Body of pancreas (tissue), 4 donors: ENCODE measurements around the gene GSS. TPM values are rescaled to one million over a fixed set of nuclear protein-coding genes. Genes with fewer than 3 reads are reported as not detected.
A peak's percentile ranks its signal among the peaks of the same experiment; 100 is the strongest.

ENCODE experiments used
- ATAC-seq: fragments of 150-250 bp; one replicate; pipeline ENCODE4 v1.9.1; 2016
- DNase-seq, 4 donors: peaks; one replicate each; pipeline ENCODE4 v3.0.0-alpha.2; 2019
- H3K27ac ChIP-seq, 4 donors: fragments of 200-600 bp; sonication (generic); 1 replicate in 3 of 4; 2 replicates in 1 of 4; pipeline versions ENCODE4 v1.5.1 to v1.6.1; 2016 to 2019; ENCODE audit warnings: mild to moderate bottlenecking in 1 of 4, mixed read lengths in 1 of 4, moderate library complexity in 1 of 4
- H3K27me3 ChIP-seq, 2 donors: fragments of 200-600 bp; sonication (generic); one replicate each; pipeline ENCODE4 v1.6.0; 2016; ENCODE audit warnings: mild to moderate bottlenecking in 1 of 2
- H3K36me3 ChIP-seq, 2 donors: fragments of 200-600 bp; sonication (generic); replicated peaks in 1 of 2; 2 replicates each; pipeline ENCODE4 v1.5.1; 2016; ENCODE audit warnings: low read depth in 2 of 2; ENCODE audit not compliant: insufficient read depth in 1 of 2
- H3K4me1 ChIP-seq: fragments of 200-600 bp; sonication (generic); one replicate; pipeline ENCODE4 v1.6.0; 2016
- H3K4me3 ChIP-seq, 2 donors: fragments of 200-600 bp; sonication (generic); 1 replicate in 1 of 2; 2 replicates in 1 of 2; pipeline ENCODE4 v1.5.1; 2016 to 2019
- H3K9me3 ChIP-seq, 3 donors: fragments of 200-600 bp; sonication (generic); 1 replicate in 2 of 3; 2 replicates in 1 of 3; pipeline ENCODE4 v1.5.1; 2016
- POLR2A ChIP-seq, 3 donors: fragments of 450-650 bp; IDR thresholded peaks; one replicate each; pipeline ENCODE4 v1.6.1; 2016; ENCODE audit warnings: antibody characterized with exemption in 3 of 3, mild to moderate bottlenecking in 2 of 3
- WGBS, 2 donors: methylation state at CpG; one replicate each; pipeline ENCODE4 v1.1.5; 2017; 5-methylcytosine and 5-hydroxymethylcytosine counted together
- intact Hi-C: fragments of 100-400 bp; cut with DNase I; formaldehyde crosslinking; loops from one replicate; pipeline ENCODE4 v1.15.1; 2023
- total RNA-seq, 2 donors: library from RNA; depleted of rRNA; stranded (reverse); fragments of >200 nt; gene quantifications; one replicate each; pipeline ENCODE4 v1.1.0, GENCODE V29; 2016
- TF ChIP-seq, protein P1 (sequence below), 7 experiments: fragments of 450-650 bp in 4 of 7; fragments of 200-600 bp in 3 of 7; sonication (generic) in 3 of 7; IDR thresholded peaks; one replicate each; pipeline ENCODE4 v1.5.1; 2016 to 2019; ENCODE audit warnings: antibody characterized with exemption in 7 of 7

Gene GSS
- total RNA-seq, 2 donors from 2014 or later = 24.6 to 33.0 TPM

DNA sequence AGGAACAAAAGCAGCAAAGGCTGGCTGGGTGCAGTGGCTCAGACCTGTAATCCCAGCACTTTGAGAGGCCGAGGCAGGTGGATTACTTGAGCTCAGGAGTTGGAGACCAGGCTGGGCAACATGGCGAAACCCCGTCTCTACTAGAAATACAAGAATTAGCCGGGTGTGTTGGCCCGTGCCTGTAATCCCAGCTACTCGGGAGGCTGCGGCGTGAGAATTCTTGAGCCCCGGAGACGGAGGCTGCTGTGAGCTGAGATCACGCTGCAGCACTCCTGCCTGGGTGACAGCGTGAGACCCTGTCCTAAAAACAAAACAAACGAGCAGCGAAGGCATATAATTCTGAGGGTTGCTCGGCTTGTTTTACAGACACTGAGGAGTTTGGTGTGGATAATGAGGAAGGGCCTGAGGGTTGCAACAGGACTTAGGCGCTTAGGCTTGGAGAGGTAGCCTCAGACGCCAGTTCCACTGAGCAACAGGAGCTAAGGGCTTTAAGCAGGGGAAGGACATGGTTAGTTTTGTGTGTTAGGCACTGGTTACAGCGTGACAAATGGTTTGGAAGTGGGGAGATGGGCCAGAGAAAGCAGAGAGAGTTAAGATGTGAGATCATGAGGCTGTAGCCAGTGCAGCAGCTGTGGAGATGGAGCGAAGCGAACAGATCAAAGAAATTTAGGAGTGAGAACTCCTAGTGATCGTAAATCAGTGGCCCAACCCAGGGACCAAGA, 1.3 kb upstream of the GSS start:
- Histone ChIP-seq H3K4me1 (peaks cover 13% of the 10 kb centered on the region), H3K27me3 (no peaks in the 10 kb centered on the region), H3K4me3 (no peak overlapping the region), H3K27ac (no peak overlapping the region), H3K9me3 (no peaks in the 10 kb centered on the region), H3K36me3 (no peaks in the 10 kb centered on the region)
- TF ChIP-seq, protein P1, sequence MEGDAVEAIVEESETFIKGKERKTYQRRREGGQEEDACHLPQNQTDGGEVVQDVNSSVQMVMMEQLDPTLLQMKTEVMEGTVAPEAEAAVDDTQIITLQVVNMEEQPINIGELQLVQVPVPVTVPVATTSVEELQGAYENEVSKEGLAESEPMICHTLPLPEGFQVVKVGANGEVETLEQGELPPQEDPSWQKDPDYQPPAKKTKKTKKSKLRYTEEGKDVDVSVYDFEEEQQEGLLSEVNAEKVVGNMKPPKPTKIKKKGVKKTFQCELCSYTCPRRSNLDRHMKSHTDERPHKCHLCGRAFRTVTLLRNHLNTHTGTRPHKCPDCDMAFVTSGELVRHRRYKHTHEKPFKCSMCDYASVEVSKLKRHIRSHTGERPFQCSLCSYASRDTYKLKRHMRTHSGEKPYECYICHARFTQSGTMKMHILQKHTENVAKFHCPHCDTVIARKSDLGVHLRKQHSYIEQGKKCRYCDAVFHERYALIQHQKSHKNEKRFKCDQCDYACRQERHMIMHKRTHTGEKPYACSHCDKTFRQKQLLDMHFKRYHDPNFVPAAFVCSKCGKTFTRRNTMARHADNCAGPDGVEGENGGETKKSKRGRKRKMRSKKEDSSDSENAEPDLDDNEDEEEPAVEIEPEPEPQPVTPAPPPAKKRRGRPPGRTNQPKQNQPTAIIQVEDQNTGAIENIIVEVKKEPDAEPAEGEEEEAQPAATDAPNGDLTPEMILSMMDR (IDR thresholded peaks at IDR 0.05) = no peak
- TF ChIP-seq POLR2A (IDR thresholded peaks at IDR 0.05) = no peak
- DNase-seq = no peak
- ATAC-seq = no peak
- intact Hi-C loops = no loop called here
- 80 to 87% methylated on average over 21 of the region's 21 CpGs for whole genome bisulfite sequencing, 2 donors

DNA sequence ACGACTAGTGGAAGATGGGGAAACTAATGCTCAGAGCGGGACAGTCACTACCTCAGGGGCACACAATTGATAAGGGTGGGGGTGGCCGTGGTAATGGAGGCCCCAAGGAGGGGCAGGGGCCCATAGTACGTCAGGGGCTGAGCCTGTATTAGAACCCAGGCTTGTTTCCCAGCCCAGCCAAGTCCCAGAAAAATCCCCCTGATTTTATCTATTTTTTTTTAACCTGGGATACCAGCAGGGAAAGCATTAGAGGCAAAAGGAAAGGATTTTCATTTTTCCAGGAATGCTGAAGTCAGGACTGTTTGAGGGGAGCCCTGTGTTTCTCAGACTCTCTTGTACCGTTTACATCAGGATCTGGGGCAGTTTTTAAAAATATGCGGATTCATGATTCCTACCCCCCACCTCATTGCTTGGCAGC, 444 bp upstream of the GSS start:
- H3K9me3 ChIP-seq = no peaks in the 10 kb centered on the region
- no peaks in the 10 kb centered on the region for H3K36me3 ChIP-seq
- DNase-seq (no peak), ATAC-seq (no peak)
- TF ChIP-seq, protein P1 (IDR thresholded peaks at IDR 0.05) = no peak
- TF ChIP-seq POLR2A (IDR thresholded peaks at IDR 0.05) = no peak
- H3K27me3 ChIP-seq = no peaks in the 10 kb centered on the region
- H3K4me1 ChIP-seq = peaks cover 13% of the 10 kb centered on the region
- WGBS, 2 donors = 7% methylated on average over 6 of the region's 6 CpGs
- peak overlapping the region; percentile 81 to 85 (median 82) for H3K27ac ChIP-seq
- H3K4me3 ChIP-seq = peak overlapping the region in 1 of 2 donors; percentile 23
- intact Hi-C loops = no loop called here

DNA sequence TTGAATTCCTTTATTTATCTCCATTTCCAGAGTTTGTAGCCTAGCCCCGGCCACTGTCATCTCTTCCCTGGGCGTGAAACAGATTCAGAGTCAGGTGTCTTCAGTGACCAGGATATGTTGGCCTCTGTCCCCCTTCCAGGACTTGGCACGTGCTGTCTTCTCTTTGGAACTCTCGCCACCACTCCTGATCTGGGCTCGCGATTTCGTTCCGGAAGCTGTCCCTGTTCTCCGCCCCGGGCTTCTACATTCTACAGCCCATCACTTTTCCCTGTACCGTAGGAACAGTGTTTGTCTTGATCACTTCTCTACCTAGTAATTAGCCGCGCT, 739 bp downstream of the GSS start:
- Histone ChIP-seq H3K4me3 (peak overlapping the region; percentile 23 to 40), H3K4me1 (peaks cover 13% of the 10 kb centered on the region)
- DNase-seq = peak in 3 of 4 donors; percentile 20 to 25 (median 24)

DNA sequence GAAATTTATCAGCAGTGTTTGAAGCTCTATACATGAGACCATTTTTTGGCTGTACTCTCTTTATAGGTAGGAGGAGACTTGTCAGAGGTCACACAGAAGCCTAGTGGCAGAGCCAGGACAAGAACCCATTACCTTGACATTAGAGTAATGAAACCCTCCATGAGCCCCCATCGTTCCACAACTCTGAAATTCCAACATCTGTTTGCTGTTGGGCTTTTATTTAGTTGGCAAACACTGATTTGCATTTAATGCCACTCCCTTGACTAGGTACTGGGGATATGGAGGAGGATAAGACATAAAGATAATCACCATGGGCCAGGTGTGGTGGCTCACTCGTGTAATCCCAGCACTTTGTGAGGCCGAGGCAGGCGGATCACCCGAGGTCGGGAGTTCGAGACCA, 1.6 kb downstream of the GSS start:
- intact Hi-C loops = no loop called here
- no peak overlapping the region for H3K4me3 ChIP-seq
- ATAC-seq = no peak

More for the DNA sequence above, 739 bp downstream of the GSS start:
- intact Hi-C loops = no loop called here
- no peak for ATAC-seq
- Histone ChIP-seq H3K27me3 (no peaks in the 10 kb centered on the region), H3K27ac (peak overlapping the region; percentile 81 to 85 (median 82)), H3K36me3 (no peaks in the 10 kb centered on the region), H3K9me3 (no peaks in the 10 kb centered on the region)
- WGBS, 2 donors = 3 to 5% methylated on average over 13 of the region's 13 CpGs
- TF ChIP-seq POLR2A (IDR thresholded peaks at IDR 0.05) = no peak
- TF ChIP-seq, protein P1 (IDR thresholded peaks at IDR 0.05) = no peak

More for the DNA sequence above, 1.6 kb downstream of the GSS start:
- H3K27me3 ChIP-seq = no peaks in the 10 kb centered on the region
- H3K36me3 ChIP-seq = no peaks in the 10 kb centered on the region
- no peaks in the 10 kb centered on the region for H3K9me3 ChIP-seq
- DNase-seq = no peak
- TF ChIP-seq, protein P1 (IDR thresholded peaks at IDR 0.05) = no peak
- TF ChIP-seq POLR2A (IDR thresholded peaks at IDR 0.05) = no peak
- H3K4me1 ChIP-seq = peaks cover 13% of the 10 kb centered on the region
- 77 to 82% methylated on average over 7 of the region's 7 CpGs for WGBS, 2 donors
- no peak overlapping the region for H3K27ac ChIP-seq
